CD4-positive, alpha-beta T cell treated with Interleukin-1 beta for 1 hour (primary cell): Measurements from ENCODE around the gene ERO1A.

Experiments used
- DNase-seq, 2 donors: peaks; one replicate each; pipeline ENCODE4 v3.0.0-alpha.2; 2020 to 2022

The ERO1A gene

DNA sequence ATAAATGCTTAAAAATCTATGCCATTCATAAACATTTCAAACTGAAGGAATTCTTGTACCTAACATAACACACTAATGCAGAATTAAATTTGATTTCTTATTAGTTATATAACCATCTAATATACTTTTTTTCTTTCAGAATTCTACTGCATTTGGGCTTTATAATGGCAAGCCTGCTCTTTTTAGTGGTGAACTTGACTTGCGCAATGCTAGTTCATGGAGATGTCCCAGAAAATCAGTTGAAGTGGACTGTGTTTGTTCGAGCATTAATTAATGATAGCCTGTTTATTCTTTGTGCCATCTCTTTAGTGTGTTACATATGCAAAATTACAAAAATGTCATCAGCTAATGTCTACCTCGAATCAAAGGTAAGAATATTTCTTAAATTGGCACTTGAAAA, 95.4 kb downstream of the ERO1A start:
- DNase-seq = no peak

DNA sequence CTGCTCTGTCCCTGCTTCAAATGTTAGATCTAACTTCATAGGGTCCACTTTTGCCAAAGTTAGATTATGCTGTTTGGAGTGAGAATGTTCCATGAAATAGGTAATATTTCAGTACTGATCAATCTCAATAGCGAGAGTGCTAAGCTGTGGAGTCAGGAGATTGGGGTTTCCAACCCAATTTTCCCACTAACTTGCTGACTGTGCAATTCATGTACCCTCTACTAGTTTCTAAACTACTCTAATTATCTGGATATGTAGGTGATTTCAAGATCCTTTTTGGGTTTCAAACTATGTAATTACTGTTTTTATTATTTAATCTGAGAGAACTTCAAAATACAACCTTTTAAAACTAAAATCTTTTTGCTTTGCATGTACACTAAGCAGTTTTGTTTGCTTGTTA, 96.8 kb downstream of the ERO1A start:
- no peak for DNase-seq

DNA sequence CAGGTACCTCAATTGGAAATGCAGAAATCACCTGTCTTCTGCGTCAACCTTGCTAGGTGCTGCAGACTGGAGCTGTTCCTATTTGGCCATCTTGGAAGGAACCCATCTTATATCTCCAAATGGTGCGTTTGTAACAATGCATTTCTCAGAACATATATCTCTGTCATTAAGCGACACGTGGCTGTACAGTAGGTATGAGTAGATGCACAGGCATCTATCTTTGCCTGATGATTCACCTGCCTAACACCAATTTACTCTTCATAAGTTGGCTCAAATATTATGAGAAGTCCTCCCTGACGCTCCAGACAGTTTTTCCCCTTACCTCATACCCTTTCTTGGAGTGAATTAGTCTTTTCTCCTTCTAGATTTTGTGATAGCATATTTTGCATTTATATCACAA, 98.5 kb downstream of the ERO1A start:
- DNase-seq = no peak

DNA sequence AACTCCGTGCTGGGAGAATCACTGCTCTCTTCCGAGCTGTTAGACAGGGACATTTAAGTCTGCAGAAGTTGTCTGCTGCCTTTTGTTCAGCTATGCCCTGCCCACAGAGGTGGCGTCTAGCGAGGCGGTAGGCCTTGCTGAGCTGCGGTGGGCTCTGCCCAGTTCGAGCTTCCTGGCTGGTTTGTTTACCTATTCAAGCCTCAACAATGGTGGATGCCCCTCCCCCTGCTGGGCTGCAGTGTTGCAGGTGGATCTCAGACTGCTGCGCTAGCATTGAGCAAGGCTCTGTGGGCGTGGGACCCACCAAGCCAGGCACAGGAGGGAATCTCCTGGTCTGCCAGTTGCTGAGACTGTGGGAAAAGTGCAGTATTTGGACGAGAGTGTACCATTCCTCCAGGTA, 99.0 kb downstream of the ERO1A start:
- DNase-seq = no peak

DNA sequence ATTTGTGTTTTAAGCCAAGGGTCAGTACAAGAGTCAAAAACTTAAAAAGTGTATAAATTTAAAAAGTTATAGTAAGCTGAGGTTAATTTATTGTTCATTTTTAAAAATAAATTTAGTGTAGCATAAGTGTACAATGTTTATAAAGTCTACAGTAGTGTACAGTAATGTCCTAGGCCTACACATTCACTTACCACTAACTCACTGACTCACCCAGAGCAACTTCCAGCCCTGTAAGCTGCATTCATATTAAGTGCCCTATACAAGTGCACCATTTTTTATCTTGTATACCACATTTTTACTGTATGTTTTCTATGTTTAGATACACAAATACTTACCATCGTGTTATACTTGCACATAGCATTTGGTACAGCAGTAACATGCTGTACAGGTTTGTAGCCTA, 105.0 kb downstream of the ERO1A start:
- DNase-seq = no peak
